Upper lobe of right lung (tissue), 1 donor: Measurements from ENCODE around the gene TMEM38B. TPM values are rescaled to one million over a fixed set of nuclear protein-coding genes. Genes with fewer than 3 reads are reported as not detected.
"Not testable (repeated sequence)": the region's sequence is repeated elsewhere in the genome, so short reads cannot be mapped to it uniquely, and the experiment has no call there.

ENCODE experiments used
- ATAC-seq: fragments of 200-7000 bp; cut with Tn5 transposase; one replicate; pipeline ENCODE4 v1.9.1; 2020; ENCODE audit warnings: mild to moderate bottlenecking, moderate library complexity
- DNase-seq: peaks from one replicate; pipeline ENCODE4 v3.0.0-alpha.2; 2020
- H3K27ac ChIP-seq: fragments of 200-600 bp; one replicate; pipeline ENCODE4 v1.8.0; 2022
- H3K27me3 ChIP-seq: fragments of 200-600 bp; one replicate; pipeline ENCODE4 v1.8.0; 2022; ENCODE audit warnings: mild to moderate bottlenecking
- H3K36me3 ChIP-seq: fragments of 200-600 bp; one replicate; pipeline ENCODE4 v1.8.0; 2022
- H3K4me1 ChIP-seq: fragments of 200-600 bp; one replicate; pipeline ENCODE4 v1.8.0; 2022
- H3K4me3 ChIP-seq: fragments of 200-600 bp; one replicate; pipeline ENCODE4 v1.8.0; 2022; ENCODE audit warnings: mild to moderate bottlenecking
- H3K9me3 ChIP-seq: fragments of 200-600 bp; one replicate; pipeline ENCODE4 v1.8.0; 2022
- CTCF ChIP-seq: fragments of 200-600 bp; IDR thresholded peaks from one replicate; pipeline ENCODE4 v1.8.0; 2022; ENCODE audit warnings: antibody characterized with exemption
- intact Hi-C: fragments of 100-400 bp; cut with DNase I; formaldehyde crosslinking; loops from one replicate; pipeline ENCODE4 v1.11.0; 2022
- total RNA-seq: library from RNA; stranded (reverse); fragmentation: NEBNext Ultra II Directional; extraction: Animal tissue kit (Norgen Biotek cat#: 25700); gene quantifications from one replicate; pipeline ENCODE4 v1.2.1, GENCODE V29; 2021
- donor health status: DM: no; HTN: yes; CAD: no; lungs with severe emphysema.

TMEM38B gene
- total RNA-seq, 1 donor from 2014 or later, result 15.9 TPM

- ATAC-seq (no peak), DNase-seq (no peak)
- H3K36me3 ChIP-seq, result no peaks in the 10 kb centered on the region
- H3K27me3 ChIP-seq, result no peaks in the 10 kb centered on the region
- TF ChIP-seq CTCF, result no peak
- H3K4me3 ChIP-seq, result no peak overlapping the region
- no peaks in the 10 kb centered on the region for H3K9me3 ChIP-seq
- intact Hi-C loops, result no loop called here
- H3K4me1 ChIP-seq, result no peaks in the 10 kb centered on the region
- H3K27ac ChIP-seq, result no peak overlapping the region
These were observed 6.8 kb downstream of the TMEM38B start for GRCh38 chr9:105701145-105701544.

GRCh38 chr9:105702207-105702606 lies 7.9 kb downstream of the TMEM38B start:
- no peak overlapping the region for H3K4me3 ChIP-seq
- DNase-seq (no peak), ATAC-seq (no peak)
- no peaks in the 10 kb centered on the region for H3K27me3 ChIP-seq
- no peaks in the 10 kb centered on the region for H3K4me1 ChIP-seq
- TF ChIP-seq CTCF, result no peak
- intact Hi-C loops, result no loop called here
- H3K27ac ChIP-seq, result no peak overlapping the region
- no peaks in the 10 kb centered on the region for H3K9me3 ChIP-seq
- H3K36me3 ChIP-seq, result no peaks in the 10 kb centered on the region

- intact Hi-C loops, H3K27ac ChIP-seq, H3K27me3 ChIP-seq, H3K4me3 ChIP-seq, DNase-seq, H3K4me1 ChIP-seq, ATAC-seq, H3K36me3 ChIP-seq, H3K9me3 ChIP-seq: not testable (repeated sequence)
These were observed 9.3 kb downstream of the TMEM38B start for GRCh38 chr9:105703638-105704037.

GRCh38 chr9:105706156-105706555 lies 11.8 kb downstream of the TMEM38B start:
- intact Hi-C loops, result no loop called here
- DNase-seq, result no peak
- no peak for TF ChIP-seq CTCF
- no peaks in the 10 kb centered on the region for H3K36me3 ChIP-seq
- H3K9me3 ChIP-seq, result no peaks in the 10 kb centered on the region
- ATAC-seq, result no peak
- no peaks in the 10 kb centered on the region for H3K27me3 ChIP-seq
- no peak overlapping the region for H3K27ac ChIP-seq
- no peak overlapping the region for H3K4me3 ChIP-seq
- H3K4me1 ChIP-seq, result no peaks in the 10 kb centered on the region

- ATAC-seq (no peak), DNase-seq (no peak)
- intact Hi-C loops, result no loop called here
These were observed 14.1 kb downstream of the TMEM38B start for GRCh38 chr9:105708405-105708804.

GRCh38 chr9:105710638-105711037 lies 16.3 kb downstream of the TMEM38B start:
- no peak for TF ChIP-seq CTCF
- ATAC-seq (no peak), DNase-seq (no peak)
- intact Hi-C loops, result no loop called here
- H3K4me3 ChIP-seq, result no peak overlapping the region
- no peaks in the 10 kb centered on the region for H3K27me3 ChIP-seq
- no peaks in the 10 kb centered on the region for H3K9me3 ChIP-seq
- H3K4me1 ChIP-seq, result no peaks in the 10 kb centered on the region
- H3K36me3 ChIP-seq, result no peaks in the 10 kb centered on the region
- no peak overlapping the region for H3K27ac ChIP-seq

More at GRCh38 chr9:105708405-105708804, 14.1 kb downstream of the TMEM38B start:
- Histone ChIP-seq H3K9me3 (no peaks in the 10 kb centered on the region), H3K27ac (no peak overlapping the region), H3K4me3 (no peak overlapping the region), H3K4me1 (no peaks in the 10 kb centered on the region), H3K36me3 (no peaks in the 10 kb centered on the region), H3K27me3 (no peaks in the 10 kb centered on the region)
- no peak for TF ChIP-seq CTCF
